CD14-positive monocyte (primary cell): ENCODE data around the gene ITLN1. TPM values are rescaled to one million over a fixed set of nuclear protein-coding genes. Genes with fewer than 3 reads are reported as not detected.

ENCODE experiments used
- DNase-seq, 3 donors: peaks; one replicate each; pipeline ENCODE4 v3.0.0-alpha.2; 2011 to 2022
- H2AFZ ChIP-seq: 2 replicates; pipeline ENCODE4 v1.6.0; 2012; ENCODE audit warnings: mild to moderate bottlenecking, low read depth, low read length, inconsistent platforms; ENCODE audit not compliant: insufficient read depth, poor library complexity, severe bottlenecking
- H3K27ac ChIP-seq, 2 donors: 1 replicate in 1 of 2; 2 replicates in 1 of 2; pipeline ENCODE4 v1.5.1; 2012 to 2013; ENCODE audit warnings: low read length in 2 of 2, control low read depth in 1 of 2, inconsistent platforms in 1 of 2, low read depth in 1 of 2, mild to moderate bottlenecking in 1 of 2
- H3K27me3 ChIP-seq, 2 donors: one replicate each; pipeline versions ENCODE4 v1.6.0 to v1.6.1; 2011 to 2013; ENCODE audit warnings: low read length in 2 of 2; ENCODE audit not compliant: control insufficient read depth in 2 of 2, insufficient read depth in 2 of 2
- H3K36me3 ChIP-seq, 2 donors: replicated peaks in 1 of 2; 1 replicate in 1 of 2; 2 replicates in 1 of 2; pipeline versions ENCODE4 v1.5.1 to v1.6.1; 2012 to 2013; ENCODE audit warnings: low read length in 2 of 2, control low read depth in 1 of 2, inconsistent platforms in 1 of 2, mild to moderate bottlenecking in 1 of 2; ENCODE audit not compliant: insufficient read depth in 2 of 2, control insufficient read depth in 1 of 2
- H3K4me1 ChIP-seq, 2 donors: 1 replicate in 1 of 2; 2 replicates in 1 of 2; pipeline versions ENCODE4 v1.5.1 to v1.6.1; 2012 to 2013; ENCODE audit warnings: low read length in 2 of 2, control low read depth in 1 of 2, inconsistent platforms in 1 of 2, mild to moderate bottlenecking in 1 of 2, moderate library complexity in 1 of 2; ENCODE audit not compliant: insufficient read depth in 2 of 2, control insufficient read depth in 1 of 2
- H3K4me2 ChIP-seq: replicated peaks from 2 replicates; pipeline ENCODE3; 2012; ENCODE audit warnings: low read length, moderate library complexity, mild to moderate bottlenecking; ENCODE audit not compliant: poor library complexity, severe bottlenecking; ENCODE audit errors: extremely low read depth
- H3K4me3 ChIP-seq, 3 experiments: fragments of 200-600 bp in 1 of 3; sonication (generic) in 1 of 3; replicated peaks in 1 of 3; 1 replicate in 2 of 3; 2 replicates in 1 of 3; pipeline ENCODE4 v1.5.1; 2011 to 2013; ENCODE audit warnings: low read length in 3 of 3, mild to moderate bottlenecking in 3 of 3, control low read depth in 2 of 3, low read depth in 2 of 3, inconsistent platforms in 1 of 3, moderate library complexity in 1 of 3
- H3K79me2 ChIP-seq: 2 replicates; pipeline ENCODE4 v1.6.0; 2012; ENCODE audit warnings: mild to moderate bottlenecking, control low read depth, inconsistent platforms, low read length, moderate library complexity; ENCODE audit not compliant: insufficient read depth
- H3K9ac ChIP-seq: 2 replicates; pipeline ENCODE4 v1.6.0; 2017; ENCODE audit warnings: low read length, mild to moderate bottlenecking; ENCODE audit not compliant: insufficient read depth, poor library complexity, severe bottlenecking
- H3K9me3 ChIP-seq, 2 donors: replicated peaks in 1 of 2; 1 replicate in 1 of 2; 2 replicates in 1 of 2; pipeline versions ENCODE4 v1.5.1 to v1.6.1; 2012 to 2013; ENCODE audit warnings: low read length in 2 of 2, control low read depth in 1 of 2; ENCODE audit not compliant: control insufficient read depth in 1 of 2, insufficient read depth in 1 of 2
- H4K20me1 ChIP-seq: 2 replicates; pipeline ENCODE4 v1.6.0; 2012; ENCODE audit warnings: mild to moderate bottlenecking, low read length, control low read depth, moderate library complexity; ENCODE audit not compliant: insufficient read depth
- H3K27ac Mint-ChIP-seq, 7 donors: one replicate each; pipeline ENCODE4 v1.8.0; 2020; ENCODE audit warnings: mild to moderate bottlenecking in 7 of 7, mixed read lengths in 7 of 7, moderate library complexity in 6 of 7, inconsistent platforms in 2 of 7
- H3K27me3 Mint-ChIP-seq, 3 donors: one replicate each; pipeline ENCODE4 v1.8.0; 2021 to 2022; ENCODE audit warnings: low read depth in 3 of 3, mild to moderate bottlenecking in 3 of 3, mixed read lengths in 3 of 3, moderate library complexity in 3 of 3, inconsistent platforms in 1 of 3
- H3K36me3 Mint-ChIP-seq, 2 donors: one replicate each; pipeline ENCODE4 v1.8.0; 2020; ENCODE audit warnings: mixed read lengths in 2 of 2, inconsistent platforms in 1 of 2, mild to moderate bottlenecking in 1 of 2
- H3K4me1 Mint-ChIP-seq: one replicate; pipeline ENCODE4 v1.8.0; 2020; ENCODE audit warnings: mild to moderate bottlenecking, mixed read lengths
- H3K4me3 Mint-ChIP-seq, 2 donors: one replicate each; pipeline ENCODE4 v1.8.0; 2020; ENCODE audit warnings: mild to moderate bottlenecking in 2 of 2, mixed read lengths in 2 of 2, moderate library complexity in 1 of 2
- H3K9me3 Mint-ChIP-seq, 7 donors: one replicate each; pipeline ENCODE4 v1.8.0; 2020 to 2022; ENCODE audit warnings: mixed read lengths in 7 of 7, mild to moderate bottlenecking in 6 of 7, moderate library complexity in 6 of 7, inconsistent platforms in 2 of 7
- WGBS: methylation state at CpG from one replicate; pipeline ENCODE4 v1.1.5; 2013; ENCODE audit warnings: missing lambda C conversion rate; ENCODE audit not compliant: insufficient coverage; 5-methylcytosine and 5-hydroxymethylcytosine counted together
- intact Hi-C, 2 donors: fragments of 100-400 bp; cut with micrococcal nuclease; formaldehyde crosslinking; loops; one replicate each; pipeline versions ENCODE4 v1.15.0 to v1.15.1; 2023
- polyA plus RNA-seq, 3 donors: library from polyadenylated mRNA; depleted of rRNA in 1 of 3; unstranded in 2 of 3; stranded (reverse) in 1 of 3; fragments of 300-500 nt in 2 of 3; fragments of >200 nt in 1 of 3; fragmentation: Illumina TruSeq in 2 of 3; gene quantifications; 1 replicate in 2 of 3; 2 replicates in 1 of 3; pipeline ENCODE4 v1.2.3, GENCODE V29; 2012 to 2021
- TF ChIP-seq, protein P1 (sequence below): fragments of 200-600 bp; IDR thresholded peaks from one replicate; pipeline ENCODE4 v1.8.0; 2022; ENCODE audit warnings: antibody characterized with exemption, mild to moderate bottlenecking

The ITLN1 gene
- polyA plus RNA-seq, 3 donors, result 1.2 to 1.6 (median 1.3) TPM

DNA sequence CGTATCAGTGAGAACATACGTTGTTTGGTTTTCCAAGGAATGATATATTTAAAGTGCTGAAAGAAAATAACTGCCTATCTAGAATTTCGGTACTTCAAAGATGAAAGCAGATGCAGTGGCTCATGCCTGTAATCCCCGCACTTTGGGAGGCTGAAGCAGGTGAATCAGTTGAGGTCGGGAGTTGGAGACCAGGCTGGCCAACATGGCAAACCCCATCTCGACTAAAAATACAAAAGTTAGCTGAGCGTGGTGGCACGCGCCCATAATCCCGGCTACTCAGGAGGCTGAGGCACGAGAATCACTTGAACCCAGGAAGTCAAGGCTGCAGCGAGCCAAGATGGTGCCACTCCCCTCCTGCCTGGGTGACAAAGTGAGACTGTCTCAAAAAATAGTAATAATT is 38.7 kb downstream of the ITLN1 start:
- Histone ChIP-seq H3K9me3 (peaks cover 0 to 5% of the 10 kb centered on the region in 2 donors), H3K36me3 (peaks cover 18 to 40% of the 10 kb centered on the region in 2 donors), H3K4me2 (no peak overlapping the region), H3K27ac (no peak overlapping the region), H3K79me2 (peaks cover 63% of the 10 kb centered on the region), H2AFZ (no peak overlapping the region), H3K4me1 (peaks cover 5 to 14% of the 10 kb centered on the region in 2 donors), H3K27me3 (no peaks in the 10 kb centered on the region), H4K20me1 (peaks cover 98% of the 10 kb centered on the region), H3K4me3 (no peak overlapping the region), H3K9ac (no peak overlapping the region)
- 96% methylated on average over 10 of the region's 12 CpGs for WGBS
- peaks cover 42 to 78% of the 10 kb centered on the region in 2 donors for H3K36me3 Mint-ChIP-seq
- intact Hi-C loops, result no loop called here
- no peak overlapping the region for H3K4me3 Mint-ChIP-seq
- DNase-seq, result no peak
- TF ChIP-seq, protein P1, sequence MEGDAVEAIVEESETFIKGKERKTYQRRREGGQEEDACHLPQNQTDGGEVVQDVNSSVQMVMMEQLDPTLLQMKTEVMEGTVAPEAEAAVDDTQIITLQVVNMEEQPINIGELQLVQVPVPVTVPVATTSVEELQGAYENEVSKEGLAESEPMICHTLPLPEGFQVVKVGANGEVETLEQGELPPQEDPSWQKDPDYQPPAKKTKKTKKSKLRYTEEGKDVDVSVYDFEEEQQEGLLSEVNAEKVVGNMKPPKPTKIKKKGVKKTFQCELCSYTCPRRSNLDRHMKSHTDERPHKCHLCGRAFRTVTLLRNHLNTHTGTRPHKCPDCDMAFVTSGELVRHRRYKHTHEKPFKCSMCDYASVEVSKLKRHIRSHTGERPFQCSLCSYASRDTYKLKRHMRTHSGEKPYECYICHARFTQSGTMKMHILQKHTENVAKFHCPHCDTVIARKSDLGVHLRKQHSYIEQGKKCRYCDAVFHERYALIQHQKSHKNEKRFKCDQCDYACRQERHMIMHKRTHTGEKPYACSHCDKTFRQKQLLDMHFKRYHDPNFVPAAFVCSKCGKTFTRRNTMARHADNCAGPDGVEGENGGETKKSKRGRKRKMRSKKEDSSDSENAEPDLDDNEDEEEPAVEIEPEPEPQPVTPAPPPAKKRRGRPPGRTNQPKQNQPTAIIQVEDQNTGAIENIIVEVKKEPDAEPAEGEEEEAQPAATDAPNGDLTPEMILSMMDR, result no peak
- no peak overlapping the region for H3K27ac Mint-ChIP-seq
- H3K27me3 Mint-ChIP-seq, result peaks cover 0 to 1% (median 0%) of the 10 kb centered on the region in 3 donors
- peaks cover 0 to 3% (median 0%) of the 10 kb centered on the region in 7 donors for H3K9me3 Mint-ChIP-seq
- peaks cover 23% of the 10 kb centered on the region for H3K4me1 Mint-ChIP-seq

DNA sequence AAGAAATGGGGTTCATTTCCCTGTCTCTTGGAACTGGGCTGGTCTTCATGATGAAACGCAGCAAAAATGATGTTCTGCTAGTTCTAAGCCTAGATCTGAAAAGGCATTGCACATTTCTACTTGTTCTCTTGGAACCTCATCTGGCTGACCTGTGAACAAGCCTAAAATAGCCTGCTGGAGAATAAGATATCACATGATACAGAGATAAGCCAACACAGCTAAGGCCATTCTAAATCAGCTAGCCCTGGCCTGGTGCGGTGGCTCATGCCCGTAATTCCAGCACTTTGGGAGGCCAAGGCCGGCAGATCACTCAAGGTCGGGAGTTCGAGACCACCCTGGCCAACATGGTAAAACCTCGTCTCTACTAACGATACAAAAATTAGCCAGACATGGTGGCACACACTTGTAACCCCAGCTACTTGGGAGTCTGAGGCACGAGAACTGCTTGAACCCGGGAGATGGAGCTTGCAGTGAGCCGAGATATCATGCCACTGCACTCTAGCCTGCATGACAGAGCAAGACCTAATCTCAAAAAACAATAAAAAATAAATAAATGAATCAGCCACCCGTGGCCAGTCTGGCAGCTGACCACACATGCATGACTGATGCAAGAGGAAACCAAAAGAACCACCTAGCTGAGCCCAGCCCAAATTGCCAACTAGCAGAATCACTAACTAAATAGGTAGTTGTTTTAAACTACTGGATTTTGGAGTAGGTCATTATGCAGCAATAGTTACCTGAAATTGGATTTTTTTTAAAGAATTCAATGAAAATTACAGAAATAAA is 40.3 kb downstream of the ITLN1 start:
- H3K4me3 ChIP-seq, result no peak overlapping the region
- H3K27ac Mint-ChIP-seq, result peak overlapping the region in 5 of 7 donors; percentile 3 to 80 (median 26)
- peaks cover 26% of the 10 kb centered on the region for H3K4me1 Mint-ChIP-seq
- no peak overlapping the region for H3K9ac ChIP-seq
- H3K9me3 Mint-ChIP-seq, result peaks cover 0 to 3% (median 0%) of the 10 kb centered on the region in 7 donors
- peaks cover 54 to 91% of the 10 kb centered on the region in 2 donors for H3K36me3 Mint-ChIP-seq
- H3K4me3 Mint-ChIP-seq, result no peak overlapping the region
- DNase-seq, result peak; percentile 29 to 43 (median 33)
- peaks cover 51% of the 10 kb centered on the region for H3K79me2 ChIP-seq
- H3K4me1 ChIP-seq, result peaks cover 5 to 19% of the 10 kb centered on the region in 2 donors
- H3K36me3 ChIP-seq, result peaks cover 32 to 53% of the 10 kb centered on the region in 2 donors
- peaks cover 98% of the 10 kb centered on the region for H4K20me1 ChIP-seq
- H3K4me2 ChIP-seq, result no peak overlapping the region
- H3K27me3 ChIP-seq, result no peaks in the 10 kb centered on the region
- H2AFZ ChIP-seq, result no peak overlapping the region
- peaks cover 0 to 1% (median 0%) of the 10 kb centered on the region in 3 donors for H3K27me3 Mint-ChIP-seq
- 97% methylated on average over 9 of the region's 12 CpGs for WGBS
- TF ChIP-seq, protein P1, result no peak
- intact Hi-C loops, result no loop called here
- H3K27ac ChIP-seq, result peak overlapping the region in 1 of 2 donors; percentile 21
- peaks cover 0 to 5% of the 10 kb centered on the region in 2 donors for H3K9me3 ChIP-seq
